PC-3 (cell line): ENCODE measurements around the gene KCNQ1OT1. TPM values are rescaled to one million over a fixed set of nuclear protein-coding genes. Genes with fewer than 3 reads are reported as not detected.

Experiments used
- ATAC-seq: fragments of 200-7000 bp; cut with Tn5 transposase; 2 replicates; pipeline ENCODE4 v1.9.1; 2020; ENCODE audit warnings: mild to moderate bottlenecking, moderate library complexity
- BruUV-seq: library from RNA; stranded (reverse); fragments of 400-500 nt; replicated peaks from 2 replicates; lab custom pipeline; 2021; lab: Mats Ljungman, UMichigan
- CTCF ChIA-PET: fragments of 300-600 bp; sonication (Branson Sonifier 250); formaldehyde crosslinking; loops from one replicate; lab custom pipeline; 2022; ENCODE audit warnings: antibody characterized with exemption; lab: Charles Lee
- POLR2A ChIA-PET: fragments of 300-600 bp; sonication (Branson Sonifier 250); formaldehyde crosslinking; loops from one replicate; lab custom pipeline; 2022; ENCODE audit warnings: antibody characterized with exemption; ENCODE audit not compliant: unreplicated experiment; lab: Charles Lee
- DNase-seq: peaks from one replicate; pipeline ENCODE4 v3.0.0-alpha.2; 2015
- H2AFZ ChIP-seq: fragments of 300-600 bp; sonication (generic); 2 replicates; pipeline ENCODE4 v1.6.0; 2016; ENCODE audit warnings: antibody characterized with exemption, low read length
- H3F3A ChIP-seq: fragments of 300-600 bp; sonication (generic); one replicate; pipeline ENCODE4 v1.6.0; 2017; ENCODE audit warnings: antibody characterized with exemption, low read length, control low read depth, mild to moderate bottlenecking; ENCODE audit not compliant: unreplicated experiment
- H3K27ac ChIP-seq: fragments of 300-600 bp; sonication (generic); 2 replicates; pipeline ENCODE4 v1.5.1; 2016; ENCODE audit warnings: mild to moderate bottlenecking, low read length
- H3K27me3 ChIP-seq: fragments of 300-600 bp; sonication (generic); 2 replicates; pipeline ENCODE4 v1.6.1; 2016; ENCODE audit warnings: low read length, mixed read lengths
- H3K36me3 ChIP-seq: fragments of 300-600 bp; sonication (generic); 2 replicates; pipeline ENCODE4 v1.6.1; 2016; ENCODE audit warnings: low read depth, mixed run types, low read length, mixed read lengths
- H3K4me1 ChIP-seq: fragments of 300-600 bp; sonication (generic); 2 replicates; pipeline ENCODE4 v1.5.1; 2016; ENCODE audit warnings: low read length; ENCODE audit not compliant: insufficient read depth
- H3K4me2 ChIP-seq: fragments of 300-600 bp; sonication (generic); 2 replicates; pipeline ENCODE4 v1.6.0; 2016; ENCODE audit warnings: low read length
- H3K4me3 ChIP-seq: fragments of 300-600 bp; sonication (generic); 2 replicates; pipeline ENCODE4 v1.5.1; 2016; ENCODE audit warnings: mild to moderate bottlenecking, low read length, mixed read lengths
- H3K79me2 ChIP-seq: fragments of 300-600 bp; sonication (generic); 2 replicates; pipeline ENCODE4 v1.6.1; 2017; ENCODE audit warnings: low read length, mixed read lengths
- H3K9ac ChIP-seq: fragments of 300-600 bp; sonication (generic); 2 replicates; pipeline ENCODE4 v1.6.0; 2016; ENCODE audit warnings: mild to moderate bottlenecking, low read length
- H3K9me2 ChIP-seq: fragments of 300-600 bp; sonication (generic); replicated peaks from 2 replicates; pipeline ENCODE4 v1.6.1; 2016; ENCODE audit warnings: mixed run types, low read length, mixed read lengths
- H3K9me3 ChIP-seq: fragments of 300-600 bp; sonication (generic); 2 replicates; pipeline ENCODE4 v1.6.1; 2016; ENCODE audit warnings: low read length, mixed read lengths
- H4K20me1 ChIP-seq: fragments of 300-600 bp; sonication (generic); 2 replicates; pipeline ENCODE4 v1.6.1; 2016; ENCODE audit warnings: low read length, mixed read lengths
- CTCF ChIP-seq: fragments of 300-600 bp; sonication (generic); conservative IDR thresholded peaks from 2 replicates; pipeline ENCODE4 v1.5.1; 2017; ENCODE audit warnings: antibody characterized with exemption, low read depth, mild to moderate bottlenecking, low read length
- EZH2 ChIP-seq: fragments of 300-600 bp; sonication (generic); IDR thresholded peaks from one replicate; pipeline ENCODE4 v1.6.1; 2017; ENCODE audit warnings: antibody characterized with exemption, mild to moderate bottlenecking, low read length; ENCODE audit not compliant: unreplicated experiment
- EZH2phosphoT487 ChIP-seq: fragments of 300-600 bp; sonication (generic); IDR thresholded peaks from 2 replicates; pipeline ENCODE4 v1.6.1; 2018; ENCODE audit warnings: mild to moderate bottlenecking, antibody characterized with exemption, low read length, borderline replicate concordance
- intact Hi-C: fragments of 100-400 bp; cut with micrococcal nuclease; formaldehyde crosslinking; loops from 2 replicates; pipeline ENCODE4 v1.9.0; 2023
- total RNA-seq: library from RNA; depleted of rRNA; stranded (reverse); fragments of >200 nt; gene quantifications from 2 replicates; pipeline ENCODE4 v1.2.3, GENCODE V29; 2014

Gene KCNQ1OT1
- total RNA-seq, 1 experiment from 2014 or later, result 1.5 TPM

DNA sequence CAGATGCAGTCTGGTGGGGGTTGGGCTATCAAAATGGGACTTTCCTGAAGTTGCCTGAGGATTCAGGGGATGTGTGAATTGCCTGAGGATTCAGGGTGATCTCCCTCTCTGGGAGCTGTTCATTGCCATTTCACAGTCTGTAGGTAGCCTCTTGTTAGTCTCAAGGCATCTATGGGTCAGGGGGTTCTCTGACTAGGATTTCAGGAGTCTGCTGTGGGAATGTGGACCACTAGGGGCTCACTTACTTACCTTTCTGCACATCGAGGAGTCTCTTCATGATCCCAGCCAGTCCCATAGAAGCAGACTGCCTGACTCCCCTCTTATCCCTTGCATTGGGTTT lies 54.0 kb downstream of the KCNQ1OT1 start:
- Histone ChIP-seq H3K4me3 (no peak overlapping the region), H2AFZ (no peak overlapping the region), H3K9ac (no peak overlapping the region), H3K27me3 (no peaks in the 10 kb centered on the region), H3K27ac (no peak overlapping the region), H3F3A (no peaks in the 10 kb centered on the region), H3K9me3 (peaks cover 36% of the 10 kb centered on the region), H4K20me1 (no peaks in the 10 kb centered on the region), H3K79me2 (no peaks in the 10 kb centered on the region), H3K4me2 (no peak overlapping the region), H3K36me3 (no peaks in the 10 kb centered on the region), H3K9me2 (no peaks in the 10 kb centered on the region), H3K4me1 (no peaks in the 10 kb centered on the region)
- BruUV-seq, result no TSS peak
- no peak for ATAC-seq
- CTCF ChIA-PET, result no interaction called here
- POLR2A ChIA-PET, result no interaction called here
- DNase-seq, result no peak
- intact Hi-C loops, result no loop called here
- TF ChIP-seq EZH2 (no peak), CTCF (no peak), EZH2phosphoT487 (no peak)

GRCh38 chr11:2644844-2645778 lies 54.7 kb downstream of the KCNQ1OT1 start:
- H3F3A ChIP-seq, result no peaks in the 10 kb centered on the region
- H3K27me3 ChIP-seq, result no peaks in the 10 kb centered on the region
- H2AFZ ChIP-seq, result no peak overlapping the region
- intact Hi-C loops, result no loop called here
- CTCF ChIA-PET, result no interaction called here
- H3K9me3 ChIP-seq, result peaks cover 30% of the 10 kb centered on the region
- no peak overlapping the region for H3K4me2 ChIP-seq
- DNase-seq, result no peak
- no peaks in the 10 kb centered on the region for H4K20me1 ChIP-seq
- H3K79me2 ChIP-seq, result no peaks in the 10 kb centered on the region
- no TSS peak for BruUV-seq
- H3K9ac ChIP-seq, result no peak overlapping the region
- H3K9me2 ChIP-seq, result no peaks in the 10 kb centered on the region
- no peaks in the 10 kb centered on the region for H3K36me3 ChIP-seq
- no peak for ATAC-seq
- H3K27ac ChIP-seq, result no peak overlapping the region
- H3K4me3 ChIP-seq, result no peak overlapping the region
- POLR2A ChIA-PET, result no interaction called here
- TF ChIP-seq EZH2phosphoT487 (no peak), CTCF (no peak), EZH2 (no peak)
- no peaks in the 10 kb centered on the region for H3K4me1 ChIP-seq

DNA sequence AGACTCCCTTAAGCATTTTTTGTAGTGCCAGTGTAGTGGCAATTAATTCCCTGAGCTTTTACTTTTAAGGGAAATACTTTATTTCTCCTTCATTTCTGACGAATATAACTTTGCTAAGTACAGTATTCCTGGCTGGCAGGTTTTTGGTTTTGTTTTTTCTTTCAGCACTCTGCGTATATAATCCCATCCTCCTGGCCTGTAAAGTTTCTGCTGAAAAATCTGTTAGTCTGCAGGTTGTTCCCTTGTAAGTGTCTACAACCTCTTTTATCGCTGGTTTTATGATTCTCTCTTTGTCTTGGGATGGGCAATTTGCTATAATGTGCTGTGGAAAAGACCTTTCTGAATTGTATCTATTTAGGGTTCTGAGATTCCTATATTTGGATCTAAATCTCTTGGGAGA lies 56.0 kb downstream of the KCNQ1OT1 start:
- intact Hi-C loops, result no loop called here

More for the DNA sequence above, 56.0 kb downstream of the KCNQ1OT1 start:
- DNase-seq (no peak), ATAC-seq (no peak)
- no peaks in the 10 kb centered on the region for H3K9me2 ChIP-seq
- BruUV-seq, result no TSS peak
- no peaks in the 10 kb centered on the region for H4K20me1 ChIP-seq
- no peak overlapping the region for H3K4me2 ChIP-seq
- no peak overlapping the region for H2AFZ ChIP-seq
- no peaks in the 10 kb centered on the region for H3K27me3 ChIP-seq
- no peak overlapping the region for H3K27ac ChIP-seq
- peaks cover 18% of the 10 kb centered on the region for H3K9me3 ChIP-seq
- ChIA-PET POLR2A (no interaction called here), CTCF (no interaction called here)
- H3K4me1 ChIP-seq, result no peaks in the 10 kb centered on the region
- no peaks in the 10 kb centered on the region for H3K79me2 ChIP-seq
- H3K4me3 ChIP-seq, result no peak overlapping the region
- no peaks in the 10 kb centered on the region for H3F3A ChIP-seq
- no peak for TF ChIP-seq EZH2phosphoT487
- no peak for TF ChIP-seq EZH2
- no peak for TF ChIP-seq CTCF
- H3K36me3 ChIP-seq, result no peaks in the 10 kb centered on the region
- no peak overlapping the region for H3K9ac ChIP-seq
